ENCODE data around the gene BACE2. TPM values are rescaled to one million over a fixed set of nuclear protein-coding genes. Genes with fewer than 3 reads are reported as not detected.

The BACE2 gene
- total RNA-seq, 4 donors from 2014 or later: 30.5 to 43.3 (median 36.6) TPM

DNA sequence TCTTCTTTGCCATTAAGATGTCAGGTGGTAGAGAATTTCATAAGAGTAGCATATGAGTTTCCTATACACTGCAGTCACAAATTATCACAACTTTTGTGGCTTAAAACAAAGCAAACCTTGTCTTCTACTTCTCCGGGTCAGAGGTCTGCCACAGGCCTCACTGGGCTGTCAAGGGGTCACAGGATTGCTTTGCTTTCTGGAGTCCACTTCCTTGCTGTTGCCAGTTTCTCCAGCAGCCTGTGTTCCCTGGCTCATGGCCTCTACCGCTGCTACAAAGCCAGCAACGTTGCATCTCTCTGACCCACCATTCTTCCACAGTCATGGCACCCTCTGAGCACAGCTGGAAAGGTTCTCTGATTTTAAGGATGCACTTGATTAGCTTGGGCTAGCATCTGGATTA, 6.5 kb upstream of the BACE2 start:
- Histone ChIP-seq H3K4me1 (no peaks in the 10 kb centered on the region), H3K4me3 (no peak overlapping the region), H3K9me3 (no peaks in the 10 kb centered on the region), H3K27me3 (no peaks in the 10 kb centered on the region), H3K36me3 (no peaks in the 10 kb centered on the region), H3K27ac (no peak overlapping the region)
- DNase-seq: no peak
- TF ChIP-seq, protein P1, sequence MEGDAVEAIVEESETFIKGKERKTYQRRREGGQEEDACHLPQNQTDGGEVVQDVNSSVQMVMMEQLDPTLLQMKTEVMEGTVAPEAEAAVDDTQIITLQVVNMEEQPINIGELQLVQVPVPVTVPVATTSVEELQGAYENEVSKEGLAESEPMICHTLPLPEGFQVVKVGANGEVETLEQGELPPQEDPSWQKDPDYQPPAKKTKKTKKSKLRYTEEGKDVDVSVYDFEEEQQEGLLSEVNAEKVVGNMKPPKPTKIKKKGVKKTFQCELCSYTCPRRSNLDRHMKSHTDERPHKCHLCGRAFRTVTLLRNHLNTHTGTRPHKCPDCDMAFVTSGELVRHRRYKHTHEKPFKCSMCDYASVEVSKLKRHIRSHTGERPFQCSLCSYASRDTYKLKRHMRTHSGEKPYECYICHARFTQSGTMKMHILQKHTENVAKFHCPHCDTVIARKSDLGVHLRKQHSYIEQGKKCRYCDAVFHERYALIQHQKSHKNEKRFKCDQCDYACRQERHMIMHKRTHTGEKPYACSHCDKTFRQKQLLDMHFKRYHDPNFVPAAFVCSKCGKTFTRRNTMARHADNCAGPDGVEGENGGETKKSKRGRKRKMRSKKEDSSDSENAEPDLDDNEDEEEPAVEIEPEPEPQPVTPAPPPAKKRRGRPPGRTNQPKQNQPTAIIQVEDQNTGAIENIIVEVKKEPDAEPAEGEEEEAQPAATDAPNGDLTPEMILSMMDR (IDR thresholded peaks at IDR 0.05): no peak
- TF ChIP-seq POLR2A (IDR thresholded peaks at IDR 0.05): no peak

DNA sequence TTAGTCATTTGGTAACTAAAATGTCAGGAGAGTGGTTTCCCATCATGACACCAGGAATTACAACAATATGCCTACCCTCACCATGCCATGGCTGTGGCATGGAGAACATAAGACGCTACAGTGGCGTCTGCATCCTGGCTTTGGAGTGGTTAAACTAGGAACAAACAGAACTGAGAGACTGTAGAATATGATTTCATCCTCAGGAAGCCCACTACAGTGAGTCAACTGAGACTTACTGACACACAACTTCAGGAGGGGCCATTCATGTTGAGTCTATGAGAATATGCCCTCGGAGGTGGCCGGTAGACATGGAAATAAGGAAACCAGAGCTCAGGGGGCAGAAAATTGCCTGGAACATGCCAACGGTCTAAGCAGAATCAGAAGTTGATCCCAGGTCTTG, 5.9 kb upstream of the BACE2 start:
- no peak for TF ChIP-seq POLR2A (IDR thresholded peaks at IDR 0.05)
- TF ChIP-seq, protein P1 (IDR thresholded peaks at IDR 0.05): no peak
- no peak for DNase-seq
- Histone ChIP-seq H3K36me3 (no peaks in the 10 kb centered on the region), H3K9me3 (no peaks in the 10 kb centered on the region), H3K27ac (no peak overlapping the region), H3K27me3 (no peaks in the 10 kb centered on the region), H3K4me1 (no peaks in the 10 kb centered on the region), H3K4me3 (no peak overlapping the region)

DNA sequence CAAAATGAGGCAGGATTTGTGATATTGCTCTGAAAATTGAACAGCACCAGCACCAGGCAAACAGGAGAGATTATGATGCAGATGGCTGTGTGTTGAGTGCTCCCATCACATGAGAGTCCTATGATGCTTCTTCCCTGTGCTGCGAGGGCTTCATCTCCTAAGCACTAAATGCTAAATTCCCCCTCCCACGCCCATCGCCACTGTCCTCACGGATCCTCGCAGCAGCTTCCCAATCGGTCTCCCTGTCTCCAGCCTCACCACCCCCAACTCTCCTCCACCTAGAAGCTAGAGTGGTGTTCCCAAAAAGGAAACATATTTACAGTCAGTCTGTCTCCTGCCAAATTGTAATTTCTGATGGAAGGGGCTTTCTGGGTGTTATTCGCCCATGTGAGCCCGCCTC, 4.9 kb upstream of the BACE2 start:
- DNase-seq: no peak
- Histone ChIP-seq H3K27ac (no peak overlapping the region), H3K4me1 (no peaks in the 10 kb centered on the region), H3K27me3 (no peaks in the 10 kb centered on the region), H3K36me3 (no peaks in the 10 kb centered on the region), H3K9me3 (no peaks in the 10 kb centered on the region), H3K4me3 (no peak overlapping the region)
- TF ChIP-seq POLR2A (IDR thresholded peaks at IDR 0.05): no peak
- TF ChIP-seq, protein P1 (IDR thresholded peaks at IDR 0.05): no peak

DNA sequence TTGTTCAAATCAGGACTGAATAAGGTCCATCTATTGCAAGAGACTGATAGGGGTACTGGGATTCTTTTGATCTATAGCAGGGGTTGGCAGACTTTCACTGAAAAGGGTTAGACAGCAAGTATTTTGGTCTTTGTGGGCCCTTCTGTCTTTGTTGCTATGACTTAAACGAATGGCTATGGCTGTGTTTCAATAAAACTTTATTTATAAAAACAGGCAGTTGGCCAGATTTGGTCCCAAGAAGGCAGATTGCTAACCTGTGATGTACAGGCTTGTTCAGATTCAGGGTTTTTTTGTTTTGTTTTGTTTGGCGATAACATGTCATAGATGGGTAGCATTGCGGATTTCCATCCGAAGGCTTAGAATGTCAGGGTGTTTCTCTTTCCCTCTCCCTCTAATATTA, 3.9 kb upstream of the BACE2 start:
- Histone ChIP-seq H3K4me3 (no peak overlapping the region), H3K27ac (no peak overlapping the region), H3K36me3 (no peaks in the 10 kb centered on the region), H3K4me1 (no peaks in the 10 kb centered on the region), H3K9me3 (no peaks in the 10 kb centered on the region), H3K27me3 (no peaks in the 10 kb centered on the region)
- no peak for DNase-seq
- no peak for TF ChIP-seq POLR2A (IDR thresholded peaks at IDR 0.05)
- TF ChIP-seq, protein P1 (IDR thresholded peaks at IDR 0.05): no peak

DNA sequence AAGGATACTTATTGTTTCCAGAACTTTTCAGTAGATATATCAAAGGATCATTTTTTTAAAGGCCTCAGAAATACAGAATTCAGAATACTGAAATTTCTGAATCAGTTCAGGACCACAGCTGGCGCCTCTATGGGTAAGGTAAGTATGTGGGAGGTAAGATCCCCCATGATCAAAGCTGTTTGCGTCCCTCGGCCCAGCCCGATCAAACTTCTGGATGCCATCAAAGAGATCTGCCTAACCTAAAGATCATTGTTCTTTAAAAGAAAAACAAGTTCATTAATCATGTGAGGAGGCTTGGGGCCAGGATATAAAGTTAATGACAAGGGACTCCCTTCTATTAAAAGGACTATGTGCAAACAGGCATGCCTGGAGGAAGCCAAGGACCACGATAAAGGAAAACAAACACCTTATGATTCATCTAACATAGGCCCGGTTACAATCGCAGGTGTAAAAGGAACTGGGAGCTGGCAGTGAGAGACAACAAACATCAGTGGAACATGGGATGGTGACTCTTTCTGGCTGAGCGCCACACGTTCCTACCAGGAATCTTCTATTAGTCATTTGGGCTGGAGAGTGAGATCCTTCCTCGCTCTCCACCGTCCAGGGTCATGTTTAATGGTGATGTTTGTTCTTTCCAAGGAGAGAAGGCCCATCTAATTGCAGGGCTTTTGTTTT, 2.8 kb upstream of the BACE2 start:
- Histone ChIP-seq H3K4me3 (no peak overlapping the region), H3K9me3 (no peaks in the 10 kb centered on the region), H3K36me3 (no peaks in the 10 kb centered on the region), H3K27ac (peak overlapping the region in 2 of 4 donors; percentile 23 to 64), H3K4me1 (peaks cover 0 to 4% (median 0%) of the 10 kb centered on the region in 4 donors), H3K27me3 (no peaks in the 10 kb centered on the region)
- no peak for TF ChIP-seq POLR2A (IDR thresholded peaks at IDR 0.05)
- TF ChIP-seq, protein P1 (IDR thresholded peaks at IDR 0.05): no peak
- DNase-seq: peak in 2 of 3 donors; percentile 68 to 77
